ENCODE measurements around the gene KRTAP4-16.
"Not testable (repeated sequence)": the region's sequence is repeated elsewhere in the genome, so short reads cannot be mapped to it uniquely, and the experiment has no call there.

KRTAP4-16 gene

GRCh38 chr17:41057547-41057946 is 44.5 kb downstream of the KRTAP4-16 start:
- in situ Hi-C loops (cut with HindIII; ENCODE audit: low pct_ligation_motif_present, low pct_unique_long_range_greater_than_20kb, low sequenced_read_pairs), result no loop called here
- no peak for DNase-seq

- in situ Hi-C loops (cut with HindIII; ENCODE audit: low pct_ligation_motif_present, low pct_unique_long_range_greater_than_20kb, low sequenced_read_pairs), result not testable (repeated sequence)
These were observed 46.9 kb downstream of the KRTAP4-16 start, which contains the start of gene KRTAP2-2 for GRCh38 chr17:41055130-41055529. Gene KRTAP2-2, minus strand, starts transcription at chr17:41055230. Its CDS starts 19 bp downstream, at chr17:41055211.

GRCh38 chr17:41054556-41054955 is 47.5 kb downstream of the KRTAP4-16 start:
- in situ Hi-C loops (cut with HindIII; ENCODE audit: low pct_ligation_motif_present, low pct_unique_long_range_greater_than_20kb, low sequenced_read_pairs); DNase-seq: not testable (repeated sequence)

More at GRCh38 chr17:41055130-41055529, 46.9 kb downstream of the KRTAP4-16 start, which contains the start of gene KRTAP2-2:
- DNase-seq, result not testable (repeated sequence)

- in situ Hi-C loops (cut with HindIII; ENCODE audit: low pct_ligation_motif_present, low pct_unique_long_range_greater_than_20kb, low sequenced_read_pairs), result no loop called here
These were observed 48.0 kb downstream of the KRTAP4-16 start for GRCh38 chr17:41054025-41054424.

GRCh38 chr17:41052566-41052965 is 49.4 kb downstream of the KRTAP4-16 start:
- in situ Hi-C loops (cut with HindIII; ENCODE audit: low pct_ligation_motif_present, low pct_unique_long_range_greater_than_20kb, low sequenced_read_pairs), result no loop called here
- no peak for DNase-seq

More at GRCh38 chr17:41054025-41054424, 48.0 kb downstream of the KRTAP4-16 start:
- no peak for DNase-seq

All from ACHN (cell line).